ENCODE measurements around the gene KIF19. TPM values are rescaled to one million over a fixed set of nuclear protein-coding genes. Genes with fewer than 3 reads are reported as not detected.

Gene KIF19
- total and polyA plus RNA-seq, 2 experiments from 2014 or later, result 0.39 TPM; not detected in 1

GRCh38 chr17:74359916-74360315 lies 33.9 kb downstream of the KIF19 start:
- TF ChIP-seq CTCF (IDR thresholded peaks at IDR 0.05; ENCODE audit: low read depth, low read length), result no peak
- Histone ChIP-seq H3K27me3 (peaks cover 44% of the 10 kb centered on the region), H3K36me3 (no peaks in the 10 kb centered on the region)

GRCh38 chr17:74360899-74361229 lies 34.8 kb downstream of the KIF19 start:
- DNase-seq (ENCODE audit: low read depth in 1 of 2, low spot score in 1 of 2), result no peak
- peaks cover 35% of the 10 kb centered on the region for H3K27me3 ChIP-seq

More at GRCh38 chr17:74359916-74360315, 33.9 kb downstream of the KIF19 start:
- no peak for DNase-seq (ENCODE audit: low read depth in 1 of 2, low spot score in 1 of 2)
- H3K4me3 ChIP-seq, result no peak overlapping the region
- no peak overlapping the region for H3K27ac ChIP-seq
- H3K4me1 ChIP-seq (ENCODE audit: low read depth), result no peaks in the 10 kb centered on the region
- H3K9me3 ChIP-seq (ENCODE audit: low read depth), result no peaks in the 10 kb centered on the region

GRCh38 chr17:74361230-74362068 lies 35.4 kb downstream of the KIF19 start, which contains the start of gene BTBD17:
Gene BTBD17, minus strand, starts transcription at chr17:74361868. Its CDS starts 49 bp downstream, at chr17:74361819.
- H3K9me3 ChIP-seq (ENCODE audit: low read depth), result no peaks in the 10 kb centered on the region
- no peaks in the 10 kb centered on the region for H3K4me1 ChIP-seq (ENCODE audit: low read depth)
- no peaks in the 10 kb centered on the region for H3K36me3 ChIP-seq
- no peak within 1 kb of the TSS for H3K4me3 ChIP-seq
- no peak within 1 kb of the TSS for H3K27ac ChIP-seq
- DNase-seq (ENCODE audit: low read depth in 1 of 2, low spot score in 1 of 2), result peak; percentile 49 to 64
- peak; percentile 71 for TF ChIP-seq CTCF (IDR thresholded peaks at IDR 0.05; ENCODE audit: low read depth, low read length)
- H3K27me3 ChIP-seq, result peaks cover 29% of the 10 kb centered on the region

More at GRCh38 chr17:74360899-74361229, 34.8 kb downstream of the KIF19 start:
- no peak overlapping the region for H3K4me3 ChIP-seq
- no peaks in the 10 kb centered on the region for H3K9me3 ChIP-seq (ENCODE audit: low read depth)
- no peaks in the 10 kb centered on the region for H3K4me1 ChIP-seq (ENCODE audit: low read depth)
- H3K27ac ChIP-seq, result no peak overlapping the region
- TF ChIP-seq CTCF (IDR thresholded peaks at IDR 0.05; ENCODE audit: low read depth, low read length), result no peak
- no peaks in the 10 kb centered on the region for H3K36me3 ChIP-seq

- Histone ChIP-seq H3K36me3 (no peaks in the 10 kb centered on the region), H3K9me3 (ENCODE audit: low read depth) (no peaks in the 10 kb centered on the region), H3K27me3 (peaks cover 23% of the 10 kb centered on the region), H3K4me1 (ENCODE audit: low read depth) (no peaks in the 10 kb centered on the region), H3K27ac (no peak overlapping the region), H3K4me3 (no peak overlapping the region)
- no peak for TF ChIP-seq CTCF (IDR thresholded peaks at IDR 0.05; ENCODE audit: low read depth, low read length)
- no peak for DNase-seq (ENCODE audit: low read depth in 1 of 2, low spot score in 1 of 2)
Observed at GRCh38 chr17:74362069-74362405, 36.0 kb downstream of the KIF19 start.

GRCh38 chr17:74362810-74363498 lies 36.9 kb downstream of the KIF19 start:
- Histone ChIP-seq H3K4me3 (no peak overlapping the region), H3K27me3 (peaks cover 14% of the 10 kb centered on the region), H3K9me3 (ENCODE audit: low read depth) (no peaks in the 10 kb centered on the region), H3K36me3 (no peaks in the 10 kb centered on the region), H3K4me1 (ENCODE audit: low read depth) (no peaks in the 10 kb centered on the region), H3K27ac (no peak overlapping the region)
- TF ChIP-seq CTCF (IDR thresholded peaks at IDR 0.05; ENCODE audit: low read depth, low read length), result no peak
- no peak for DNase-seq (ENCODE audit: low read depth in 1 of 2, low spot score in 1 of 2)

All from cardiac muscle cell (in vitro differentiated cells and primary cell).